GM13976 (cell line): Measurements from ENCODE around the gene RERE.
"Not testable (repeated sequence)": the region's sequence is repeated elsewhere in the genome, so short reads cannot be mapped to it uniquely, and the experiment has no call there.

Experiments
- DNase-seq: peaks from one replicate; pipeline ENCODE4 v3.0.0; 2012; ENCODE audit warnings: low spot score
- CTCF ChIP-seq: IDR thresholded peaks from 2 replicates; pipeline ENCODE4 v1.5.1; 2012; ENCODE audit warnings: borderline replicate concordance, mild to moderate bottlenecking; ENCODE audit not compliant: insufficient read depth; ENCODE audit errors: extremely low read depth, missing control alignments, control extremely low read depth
- in situ Hi-C: fragments of 300-500 bp; cut with MboI; formaldehyde crosslinking; loops from one replicate; pipeline ENCODE4 v1.12.0; 2022; ENCODE audit warnings: low sequenced_read_pairs, mixed read lengths, inconsistent platforms; ENCODE audit not compliant: unreplicated experiment

The RERE gene

GRCh38 chr1:8841395-8841794, 24.0 kb upstream of the RERE start:
- TF ChIP-seq CTCF: no peak
- in situ Hi-C loops: no loop called here

GRCh38 chr1:8839990-8840389, 22.6 kb upstream of the RERE start:
- DNase-seq: no peak
- TF ChIP-seq CTCF: no peak
- in situ Hi-C loops: no loop called here

More at GRCh38 chr1:8841395-8841794, 24.0 kb upstream of the RERE start:
- DNase-seq: no peak

GRCh38 chr1:8835941-8836643, 18.7 kb upstream of the RERE start:
- no peak for DNase-seq
- no peak for TF ChIP-seq CTCF
- in situ Hi-C loops: no loop called here

GRCh38 chr1:8831340-8831739, 13.9 kb upstream of the RERE start:
- in situ Hi-C loops: no loop called here
- no peak for TF ChIP-seq CTCF
- no peak for DNase-seq

- DNase-seq, in situ Hi-C loops: not testable (repeated sequence)
Observed at GRCh38 chr1:8830732-8831131, 13.3 kb upstream of the RERE start.

GRCh38 chr1:8825985-8826481, 8.6 kb upstream of the RERE start:
- no peak for DNase-seq
- no peak for TF ChIP-seq CTCF
- in situ Hi-C loops: no loop called here

- in situ Hi-C loops: no loop called here
- TF ChIP-seq CTCF: no peak
- DNase-seq: no peak
Observed at GRCh38 chr1:8823295-8823664, 5.8 kb upstream of the RERE start.
